BJ (cell line): Measurements from ENCODE around the gene APCDD1L. TPM values are rescaled to one million over a fixed set of nuclear protein-coding genes. Genes with fewer than 3 reads are reported as not detected.

Experiments
- CTCF ChIA-PET: fragments of 350-600 bp; formaldehyde crosslinking; extraction: SDS; loops from one replicate; lab custom pipeline; 2021; ENCODE audit warnings: antibody characterized with exemption, inconsistent platforms; lab: Yijun Ruan, JAX
- POLR2A ChIA-PET: fragments of 300-600 bp; sonication (Branson Sonifier 250); formaldehyde crosslinking; extraction: SDS; loops from one replicate; lab custom pipeline; 2021; ENCODE audit warnings: antibody characterized with exemption; lab: Charles Lee
- DNase-seq: peaks from one replicate; pipeline ENCODE4 v3.0.0-alpha.2; 2011; ENCODE audit warnings: low read depth
- H3K27me3 ChIP-seq: 2 replicates; pipeline ENCODE4 v1.6.0; 2011; ENCODE audit warnings: low read length; ENCODE audit not compliant: control insufficient read depth, insufficient read depth
- H3K36me3 ChIP-seq: 2 replicates; pipeline ENCODE4 v1.5.1; 2011; ENCODE audit warnings: low read length; ENCODE audit not compliant: control insufficient read depth, insufficient read depth
- H3K4me3 ChIP-seq: 2 replicates; pipeline ENCODE4 v1.5.1; 2011; ENCODE audit warnings: low read depth, mild to moderate bottlenecking, control low read depth, low read length
- CTCF ChIP-seq: IDR thresholded peaks from 2 replicates; pipeline ENCODE4 v1.5.1; 2011; ENCODE audit warnings: low read depth, mild to moderate bottlenecking, control low read depth, inconsistent platforms, low read length, moderate library complexity; ENCODE audit not compliant: insufficient read depth
- polyA plus RNA-seq: library from polyadenylated mRNA; depleted of rRNA; stranded (reverse); fragments of >200 nt; gene quantifications from 2 replicates; pipeline ENCODE4 v1.2.3, GENCODE V29; 2011

The APCDD1L gene
- polyA plus RNA-seq, 1 experiment: 2.5 TPM

- no peak for DNase-seq
- Histone ChIP-seq H3K36me3 (no peaks in the 10 kb centered on the region), H3K4me3 (peak overlapping the region; percentile 54), H3K27me3 (no peaks in the 10 kb centered on the region)
- ChIA-PET POLR2A (no interaction called here), CTCF (interaction anchor here (0.9 to 3.2 kb wide), 4 partner anchors 12 to 143 kb away, joined by 3 to 7 read pairs (median 3); no protein-coding TSS in a partner anchor)
- no peak for TF ChIP-seq CTCF
Measured at GRCh38 chr20:58514321-58515232, 622 bp downstream of the APCDD1L start.

- Histone ChIP-seq H3K27me3 (no peaks in the 10 kb centered on the region), H3K36me3 (no peaks in the 10 kb centered on the region), H3K4me3 (no peak overlapping the region; the same call in 1 of the 2 replicates)
- ChIA-PET CTCF (interaction anchor here (0.6 to 3.2 kb wide), 6 partner anchors 11 to 144 kb away, joined by 3 to 7 read pairs (median 3); no protein-coding TSS in a partner anchor), POLR2A (interaction anchor here (0.7 kb wide), 1 partner anchor 139 kb away, joined by 3 read pairs; no protein-coding TSS in a partner anchor)
- TF ChIP-seq CTCF: no peak
- no peak for DNase-seq
Measured at GRCh38 chr20:58513580-58514285, 1.5 kb downstream of the APCDD1L start.

DNA sequence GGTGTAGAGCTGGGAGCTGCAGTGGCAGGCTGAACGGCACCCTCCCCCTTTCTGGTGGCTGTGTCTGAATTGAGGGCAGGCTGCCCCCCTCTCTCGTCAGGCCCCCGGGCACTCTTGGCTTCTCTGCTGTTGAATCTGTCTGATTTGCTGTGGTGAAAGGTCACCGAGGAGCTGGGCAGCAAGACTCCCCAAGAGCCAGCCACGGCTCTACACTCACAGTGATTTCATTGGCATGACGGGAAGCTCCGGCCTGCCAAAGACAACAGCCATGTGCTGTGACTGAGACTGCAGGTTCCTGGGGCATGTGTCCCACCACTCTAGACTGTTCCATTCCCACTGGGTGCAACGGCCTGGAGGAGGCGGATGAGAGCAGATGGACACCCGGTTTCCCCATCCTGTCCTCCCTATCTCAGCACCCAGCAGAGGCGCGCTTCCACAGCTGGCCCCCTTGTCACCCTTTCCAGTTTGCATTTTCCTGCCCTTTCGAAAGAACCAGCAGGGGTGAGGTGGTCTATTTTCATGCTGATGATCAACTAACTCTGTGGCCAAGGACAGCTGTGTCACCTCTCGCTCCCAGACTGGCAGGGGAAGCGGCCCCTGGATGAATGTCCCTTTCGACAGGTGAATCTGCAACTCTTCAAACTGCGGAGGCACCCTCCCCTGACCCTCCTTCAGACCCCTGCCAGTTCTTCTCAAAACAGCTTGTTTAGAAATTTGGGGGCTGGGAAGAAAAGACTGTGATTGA, 2.2 kb downstream of the APCDD1L start:
- DNase-seq: no peak
- no peak for TF ChIP-seq CTCF
- POLR2A ChIA-PET: interaction anchor here (0.7 kb wide), 1 partner anchor 139 kb away, joined by 3 read pairs; no protein-coding TSS in a partner anchor
- no peak overlapping the region for H3K4me3 ChIP-seq
- no peaks in the 10 kb centered on the region for H3K36me3 ChIP-seq
- H3K27me3 ChIP-seq: no peaks in the 10 kb centered on the region
- CTCF ChIA-PET: interaction anchor here (0.6 to 3.2 kb wide), 6 partner anchors 10 to 139 kb away, joined by 3 to 7 read pairs (median 3); no protein-coding TSS in a partner anchor

- CTCF ChIA-PET: interaction anchor here (0.6 to 3.2 kb wide), 4 partner anchors 9 to 30 kb away, joined by 3 to 7 read pairs (median 3); no protein-coding TSS in a partner anchor
- no peaks in the 10 kb centered on the region for H3K27me3 ChIP-seq
- POLR2A ChIA-PET: interaction anchor here (0.6 to 0.7 kb wide), 2 partner anchors 31 to 38 kb away, joined by 3 to 4 read pairs; no protein-coding TSS in a partner anchor
- H3K4me3 ChIP-seq: no peak overlapping the region
- no peak for TF ChIP-seq CTCF
- no peak for DNase-seq
- no peaks in the 10 kb centered on the region for H3K36me3 ChIP-seq
Measured at GRCh38 chr20:58511861-58512260, 3.3 kb downstream of the APCDD1L start.
